Ishikawa (cell line): ENCODE results near the gene ERVH48-1.
A peak's percentile ranks its signal among the peaks of the same experiment; 100 is the strongest.

ENCODE experiments used
- CREB1 ChIP-seq: IDR thresholded peaks from 2 replicates; pipeline ENCODE4 v1.6.1; 2012; ENCODE audit warnings: low read depth
- NFIC ChIP-seq: IDR thresholded peaks from 2 replicates; pipeline ENCODE4 v1.6.1; 2012
- TAF1 ChIP-seq: IDR thresholded peaks from 2 replicates; pipeline ENCODE4 v1.6.1; 2012; ENCODE audit warnings: low read depth, mild to moderate bottlenecking
- TCF12 ChIP-seq: IDR thresholded peaks from 2 replicates; pipeline ENCODE4 v1.6.1; 2012; ENCODE audit warnings: low read depth

DNA sequence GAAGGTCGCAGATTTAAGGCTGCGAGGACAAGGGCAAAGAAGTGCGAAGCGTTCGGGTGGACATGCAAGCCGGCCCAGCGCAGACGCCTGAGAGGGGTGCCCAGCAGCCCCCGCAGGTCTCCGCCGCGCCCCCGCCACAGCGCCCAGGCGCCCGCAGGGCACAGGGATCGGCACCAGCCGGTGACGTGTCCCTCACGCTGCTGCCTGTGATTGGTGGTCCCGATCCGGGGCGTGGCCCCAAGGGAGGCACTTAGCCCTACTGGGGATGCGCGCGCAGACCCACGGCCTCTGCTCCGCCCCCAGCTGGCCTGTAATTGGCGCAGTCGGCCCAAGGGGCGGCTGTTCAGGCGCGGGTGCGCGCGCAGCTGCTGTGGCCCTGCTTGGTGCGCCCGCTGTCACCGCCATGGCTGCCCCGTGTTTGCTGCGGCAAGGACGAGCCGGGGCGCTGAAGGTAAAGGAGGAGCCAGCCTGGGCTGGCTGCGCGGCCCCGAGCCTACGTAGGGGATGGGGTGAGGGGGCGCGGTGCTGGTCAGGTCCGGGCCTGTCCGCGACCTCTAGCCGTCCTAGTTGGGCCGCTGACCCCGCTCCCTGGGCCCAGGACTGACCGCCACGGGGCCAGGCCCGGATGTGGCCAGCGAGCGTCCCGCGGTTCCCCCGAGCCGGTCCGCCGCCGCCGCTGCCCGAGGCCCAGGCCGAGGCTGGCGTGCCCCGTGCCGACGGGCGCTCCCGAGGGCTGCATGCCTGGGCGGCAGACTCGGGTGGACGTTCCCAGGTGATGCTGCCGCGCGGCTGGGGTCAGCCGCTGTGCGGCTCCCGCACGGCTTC lies 32.3 kb downstream of the ERVH48-1 start, which contains the start of gene NDUFV3:
- TF ChIP-seq TAF1 (peak; percentile 99), TCF12 (no peak; the same call in 1 of the 2 replicates), CREB1 (peak; percentile 84), NFIC (no peak)
